ENCODE results near the gene ZNG1A.
A peak's percentile ranks its signal among the peaks of the same experiment; 100 is the strongest.
"Not testable (repeated sequence)": the region's sequence is repeated elsewhere in the genome, so short reads cannot be mapped to it uniquely, and the experiment has no call there.

Gene ZNG1A

DNA sequence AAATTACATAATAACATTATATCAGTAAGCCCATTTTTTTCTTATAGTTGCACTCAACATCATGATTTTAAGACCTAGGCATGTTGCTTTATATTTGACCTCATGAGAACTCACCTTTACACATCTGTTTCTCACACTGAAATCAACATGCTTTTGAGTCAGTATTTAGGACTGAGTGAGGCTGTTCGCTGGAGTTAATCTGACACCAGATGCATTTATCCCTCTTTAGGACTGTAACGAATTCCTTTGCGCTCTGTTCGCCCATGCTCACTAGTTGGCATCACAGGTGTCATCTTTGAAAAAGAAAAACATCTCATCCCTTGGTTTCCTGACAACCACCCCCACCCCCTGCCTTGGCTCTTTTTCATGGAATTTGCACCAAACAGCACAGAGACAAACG, 84.9 kb downstream of the ZNG1A start:
- not testable (repeated sequence) for DNase-seq

DNA sequence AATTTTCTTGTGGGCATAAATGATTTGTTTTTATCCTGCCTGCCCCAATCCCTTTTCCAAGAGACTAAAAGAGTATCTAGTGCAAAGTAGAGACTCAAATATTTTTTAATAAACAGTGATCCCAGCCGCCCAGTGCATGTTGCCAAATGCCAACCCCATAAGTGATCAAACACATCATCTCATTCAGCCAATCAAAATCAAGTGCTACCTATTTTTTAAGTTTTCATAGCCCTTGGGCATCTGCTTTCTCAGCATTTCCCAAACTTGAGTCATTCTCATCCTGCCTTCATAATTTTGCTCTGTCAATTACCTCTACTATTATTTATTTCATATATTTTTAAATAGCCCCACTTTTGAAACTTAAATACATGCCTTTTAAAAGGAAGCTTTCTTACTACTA, 88.0 kb downstream of the ZNG1A start:
- DNase-seq = not testable (repeated sequence)

DNA sequence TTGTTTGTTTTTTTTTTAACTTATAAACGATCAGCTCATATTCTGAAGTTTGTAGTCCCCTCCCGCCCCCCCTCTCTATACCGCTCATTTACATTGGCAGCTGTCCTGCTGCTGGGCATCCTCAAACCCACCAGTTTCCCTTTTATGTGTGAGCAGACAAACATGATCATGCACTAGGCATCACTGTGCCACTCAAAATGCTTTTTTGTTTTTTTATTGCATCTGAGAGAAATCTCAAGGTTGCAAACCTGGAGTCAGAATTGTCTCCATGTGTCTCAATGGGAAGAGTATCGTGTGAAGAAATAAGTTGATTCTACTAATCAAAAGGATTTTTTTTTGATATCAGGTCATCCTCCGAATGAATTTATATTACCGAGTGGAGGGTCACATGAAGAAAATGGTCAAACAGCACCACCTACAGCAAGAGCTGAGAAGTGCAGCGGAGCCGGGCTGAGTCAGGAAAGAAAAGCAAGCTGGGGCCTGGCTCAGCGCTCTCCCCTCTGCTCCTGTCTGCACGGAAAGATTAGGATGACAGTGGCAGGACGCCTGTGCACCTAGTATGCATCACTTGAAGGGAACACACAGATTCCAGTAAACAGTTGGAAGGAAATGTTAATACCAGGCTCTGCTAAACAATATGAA, 90.3 kb downstream of the ZNG1A start:
- DNase-seq = not testable (repeated sequence)

DNA sequence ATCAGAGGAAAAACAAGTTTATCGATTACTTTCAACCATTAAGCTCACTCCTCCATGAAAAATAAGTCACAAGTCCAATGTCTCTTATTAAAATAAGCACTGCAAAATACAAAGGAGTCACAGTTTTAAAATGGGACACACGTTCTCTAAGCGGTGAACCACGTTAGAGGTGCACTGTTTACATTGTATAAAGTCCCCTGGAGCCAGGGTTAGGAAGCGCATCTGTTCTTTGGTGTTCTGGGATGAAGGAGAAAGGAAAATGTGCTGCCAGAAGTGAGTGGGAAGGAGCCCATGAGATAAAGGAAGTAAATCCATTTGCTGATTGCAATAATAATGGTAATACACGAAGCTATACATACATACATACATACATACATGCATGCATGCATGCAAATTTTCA, 91.0 kb downstream of the ZNG1A start:
- not testable (repeated sequence) for DNase-seq

DNA sequence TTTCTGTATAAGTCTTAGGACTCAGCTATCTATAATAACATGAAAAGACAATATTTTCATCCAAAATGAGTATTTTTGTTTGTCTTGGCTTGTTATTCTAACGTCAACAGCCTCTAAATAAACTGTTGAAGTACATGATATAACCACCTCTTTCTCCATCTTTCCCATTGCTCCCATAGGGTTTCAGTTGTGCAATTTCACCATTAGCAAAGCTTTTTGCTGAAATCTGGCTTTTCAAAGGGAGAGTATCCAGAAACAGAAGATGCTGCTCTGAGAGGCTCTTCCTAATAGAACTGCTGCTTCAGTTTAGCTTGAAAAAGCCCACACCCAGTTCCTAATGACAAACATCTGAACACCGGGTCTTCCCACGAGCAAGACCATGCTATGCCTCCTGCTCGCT, 91.8 kb downstream of the ZNG1A start:
- not testable (repeated sequence) for DNase-seq

DNA sequence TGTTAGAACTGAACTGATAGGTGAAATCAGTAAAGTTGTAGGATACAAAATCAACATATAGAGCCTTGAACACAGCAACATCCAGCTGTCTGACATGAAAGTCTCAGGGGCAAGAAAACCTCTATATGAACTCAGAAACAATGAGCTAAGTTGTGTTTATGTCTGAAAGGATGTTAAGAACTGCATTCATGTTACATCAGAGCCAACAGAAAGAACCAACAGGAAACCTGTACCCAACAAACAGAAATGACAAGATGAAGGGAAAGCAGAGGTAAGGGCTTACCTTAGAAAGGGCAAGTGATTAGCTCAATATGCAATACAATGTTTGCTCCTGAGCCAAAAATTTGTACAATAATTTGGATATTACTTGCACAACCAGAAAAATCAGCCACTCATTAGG, 92.2 kb downstream of the ZNG1A start:
- not testable (repeated sequence) for DNase-seq

DNA sequence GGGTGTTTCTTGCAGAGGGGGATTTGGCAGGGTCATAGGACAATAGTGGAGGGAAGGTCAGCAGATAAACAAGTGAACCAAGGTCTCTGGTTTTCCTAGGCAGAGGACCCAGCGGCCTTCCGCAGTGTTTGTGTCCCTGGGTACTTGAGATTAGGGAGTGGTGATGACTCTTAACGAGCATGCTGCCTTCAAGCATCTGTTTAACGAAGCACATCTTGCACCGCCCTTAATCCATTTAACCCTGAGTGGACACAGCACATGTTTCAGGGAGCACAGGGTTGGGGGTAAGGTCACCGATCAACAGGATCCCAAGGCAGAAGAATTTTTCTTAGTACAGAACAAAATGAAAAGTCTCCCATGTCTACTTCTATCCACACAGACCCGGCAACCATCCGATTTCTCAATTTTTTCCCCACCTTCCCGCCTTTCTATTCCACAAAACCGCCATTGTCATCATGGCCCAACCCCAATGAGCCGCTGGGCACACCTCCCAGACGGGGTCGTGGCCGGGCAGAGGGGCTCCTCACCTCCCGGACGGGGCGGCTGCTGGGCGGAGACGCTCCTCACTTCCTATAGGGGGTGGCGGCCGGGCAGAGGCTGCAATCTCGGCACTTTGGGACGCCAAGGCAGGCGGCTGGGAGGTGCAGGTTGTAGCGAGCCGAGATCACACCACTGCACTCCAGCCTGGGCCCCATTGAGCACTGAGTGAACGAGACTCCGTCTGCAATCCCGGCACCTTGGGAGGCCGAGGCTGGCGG, 95.7 kb downstream of the ZNG1A start:
- not testable (repeated sequence) for DNase-seq

DNA sequence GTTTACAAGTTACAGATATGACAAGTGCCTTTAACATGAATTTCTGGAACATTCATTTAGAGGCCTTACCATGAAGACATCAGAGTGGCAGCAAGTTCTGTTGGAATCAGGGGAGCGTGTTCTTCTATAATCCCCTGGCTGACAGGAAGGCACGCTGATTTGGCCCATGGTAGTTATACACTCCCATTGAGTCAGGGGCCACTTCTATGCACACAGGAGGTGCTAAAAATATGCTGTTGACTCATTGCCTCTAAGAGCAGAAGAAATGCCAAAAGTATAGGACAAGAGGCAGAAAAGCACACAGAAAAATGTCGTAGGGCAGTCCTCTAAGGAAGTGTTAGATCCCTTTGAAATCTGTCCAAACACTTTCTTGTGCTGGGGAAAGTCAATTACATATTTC, 100.5 kb downstream of the ZNG1A start:
- DNase-seq = not testable (repeated sequence)

DNA sequence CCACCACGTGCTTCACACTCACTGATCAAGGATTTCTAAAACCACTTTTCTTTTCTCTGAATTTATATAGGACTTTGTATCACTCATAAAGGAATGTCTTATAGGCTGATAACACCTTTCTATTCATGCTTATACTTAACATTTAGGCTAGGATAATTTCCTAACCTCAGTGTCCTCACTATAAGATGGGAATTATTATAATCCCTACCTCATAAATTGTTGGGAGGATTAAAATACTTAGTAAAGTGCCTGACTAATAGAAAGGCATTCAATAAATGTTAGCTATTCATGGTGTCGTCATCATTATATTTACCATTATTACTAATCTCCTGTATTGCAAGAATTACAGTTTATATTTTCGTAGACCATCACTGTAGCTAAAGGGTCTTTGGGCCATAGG, 102.5 kb downstream of the ZNG1A start:
- DNase-seq = not testable (repeated sequence)

DNA sequence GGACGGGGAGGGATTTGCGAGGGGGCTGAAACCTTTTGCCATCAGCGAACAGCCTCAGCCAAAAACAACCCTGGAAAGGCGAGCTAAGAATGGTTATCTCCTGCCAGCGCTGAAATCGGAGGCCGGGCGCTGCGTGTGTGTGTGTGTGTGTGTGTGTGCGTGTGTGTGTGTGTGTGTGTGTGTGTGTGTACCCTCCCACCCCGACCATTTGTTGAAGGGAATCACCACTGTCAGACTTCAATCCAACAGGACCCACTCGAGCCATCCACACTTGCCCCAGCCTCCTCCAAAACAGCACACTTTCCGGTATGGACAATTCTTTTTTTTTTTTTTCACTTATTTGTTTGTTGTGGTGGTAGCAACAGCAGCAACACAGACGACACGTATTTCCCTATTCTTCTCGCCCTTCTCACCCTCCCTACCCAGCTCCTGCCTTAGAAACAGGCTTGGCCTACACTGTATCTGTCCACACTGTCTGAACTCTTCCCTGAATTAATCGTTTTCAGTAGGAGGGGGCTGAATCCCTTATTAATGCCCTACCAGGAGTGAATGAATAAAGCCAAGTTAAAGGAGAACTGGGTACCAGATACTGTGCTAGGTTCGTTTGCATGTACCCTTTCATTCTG, 104.8 kb downstream of the ZNG1A start:
- not testable (repeated sequence) for DNase-seq

DNA sequence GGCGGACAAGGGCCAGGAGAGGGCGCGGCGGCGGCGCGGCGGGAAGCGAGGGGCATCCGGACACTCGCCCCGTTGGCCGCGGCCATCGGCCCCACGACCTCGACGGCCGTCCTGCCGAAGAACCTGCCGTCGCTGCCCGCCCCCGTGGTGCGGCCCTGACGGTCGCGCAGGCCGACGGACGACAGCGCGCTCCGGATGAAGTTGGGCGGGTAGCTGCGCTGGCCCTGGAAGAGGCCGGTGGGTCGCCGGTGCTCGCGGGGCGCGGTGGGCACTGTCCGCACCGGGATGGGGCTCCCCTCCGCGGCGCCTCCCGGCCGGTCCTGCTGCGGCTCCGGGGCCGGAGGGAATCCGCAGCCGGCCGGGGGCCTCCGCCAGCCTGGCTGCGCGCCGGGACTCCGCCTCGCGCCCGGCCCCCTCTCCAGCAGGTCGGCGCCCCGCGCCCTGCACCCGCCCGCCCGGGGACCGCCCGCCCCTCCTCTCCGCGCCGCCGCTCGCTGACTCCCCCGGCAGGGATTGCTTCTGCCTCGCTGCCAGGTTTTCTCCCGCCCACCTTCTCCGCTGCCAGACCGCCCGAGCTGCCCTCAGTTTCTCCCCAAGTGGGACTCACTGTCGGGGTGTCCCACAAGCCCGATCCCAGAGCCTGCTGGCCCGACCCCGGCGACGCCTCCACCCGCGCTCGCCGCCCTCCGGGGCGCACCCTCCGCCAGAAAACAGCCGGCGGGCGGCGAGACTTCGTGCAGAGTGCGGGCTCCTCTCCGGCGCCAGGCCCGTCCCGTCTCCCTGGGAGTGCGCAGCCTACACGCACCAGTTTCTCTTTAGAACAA, 105.6 kb downstream of the ZNG1A start:
- DNase-seq = peak; percentile 34

Data from NCI-H69 (cell line).